Progenitor cell of endocrine pancreas (in vitro differentiated cells): ENCODE measurements around the gene DNAL1. TPM values are rescaled to one million over a fixed set of nuclear protein-coding genes. Genes with fewer than 3 reads are reported as not detected.

ENCODE experiments used
- DNase-seq: peaks from one replicate; pipeline ENCODE4 v3.0.0; 2021; ENCODE audit warnings: low spot score; ENCODE audit not compliant: unreplicated experiment
- H3K27ac Mint-ChIP-seq: 2 replicates; pipeline ENCODE4 v1.8.0; 2021; ENCODE audit warnings: mild to moderate bottlenecking, moderate library complexity, mixed read lengths
- H3K27me3 Mint-ChIP-seq: 2 replicates; pipeline ENCODE4 v1.8.0; 2021; ENCODE audit warnings: mixed read lengths
- H3K36me3 Mint-ChIP-seq: 2 replicates; pipeline ENCODE4 v1.8.0; 2022; ENCODE audit warnings: mixed read lengths; ENCODE audit not compliant: insufficient read depth
- H3K4me1 Mint-ChIP-seq: 2 replicates; pipeline ENCODE4 v1.8.0; 2021; ENCODE audit warnings: low read depth, mixed read lengths
- H3K4me3 Mint-ChIP-seq: 2 replicates; pipeline ENCODE4 v1.8.0; 2021; ENCODE audit warnings: low read depth, mild to moderate bottlenecking, moderate library complexity, mixed read lengths
- H3K9me3 Mint-ChIP-seq: 2 replicates; pipeline ENCODE4 v1.8.0; 2021; ENCODE audit warnings: low read depth, mixed read lengths
- total RNA-seq: library from RNA; stranded (reverse); gene quantifications from 2 replicates; pipeline ENCODE4 v1.2.1, GENCODE V29; 2021
- TF ChIP-seq, protein P1 (sequence below): fragments of 200-600 bp; sonication (generic); IDR thresholded peaks from one replicate; pipeline ENCODE4 v1.5.0; 2021; ENCODE audit warnings: antibody characterized with exemption, mild to moderate bottlenecking; ENCODE audit not compliant: unreplicated experiment

DNAL1 gene
- total RNA-seq, 1 donor from 2014 or later, result 29.9 TPM

DNA sequence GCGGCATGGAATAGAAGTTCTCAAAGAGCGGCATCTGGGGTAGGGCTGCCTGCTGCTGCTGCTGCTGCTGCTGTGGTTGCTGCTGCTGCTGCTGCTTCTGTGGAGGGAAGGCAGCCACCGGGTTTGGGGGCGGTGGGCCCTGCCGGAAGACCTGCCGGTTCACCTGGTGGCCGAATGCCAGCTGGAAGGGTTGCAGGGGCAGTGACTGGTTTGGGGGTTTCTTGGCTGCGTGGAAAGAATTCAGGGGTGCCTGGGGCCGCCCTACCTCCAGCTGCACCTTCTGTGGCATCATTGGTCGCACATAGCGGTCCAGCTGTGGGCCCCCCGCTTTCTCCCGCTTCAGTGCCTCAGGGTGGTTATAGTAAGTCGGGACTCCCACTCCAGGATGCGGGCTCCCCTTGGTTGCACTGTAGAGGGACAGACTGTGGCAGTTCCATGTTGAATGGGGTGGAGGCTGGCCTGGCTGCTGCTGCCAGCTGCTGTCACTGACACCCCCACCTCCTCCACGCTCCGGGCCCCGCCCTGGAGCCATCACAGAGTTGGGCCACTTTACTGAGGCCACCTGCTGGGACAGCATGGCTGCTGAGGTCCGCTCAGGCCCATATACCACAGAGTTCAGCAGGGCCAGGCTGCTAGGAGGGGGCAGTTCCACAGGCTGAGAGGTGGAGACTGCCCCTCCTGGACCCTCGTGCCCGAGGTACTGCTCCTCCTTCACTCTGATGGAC lies 94.5 kb downstream of the DNAL1 start:
- no peak overlapping the region for H3K4me3 Mint-ChIP-seq

DNA sequence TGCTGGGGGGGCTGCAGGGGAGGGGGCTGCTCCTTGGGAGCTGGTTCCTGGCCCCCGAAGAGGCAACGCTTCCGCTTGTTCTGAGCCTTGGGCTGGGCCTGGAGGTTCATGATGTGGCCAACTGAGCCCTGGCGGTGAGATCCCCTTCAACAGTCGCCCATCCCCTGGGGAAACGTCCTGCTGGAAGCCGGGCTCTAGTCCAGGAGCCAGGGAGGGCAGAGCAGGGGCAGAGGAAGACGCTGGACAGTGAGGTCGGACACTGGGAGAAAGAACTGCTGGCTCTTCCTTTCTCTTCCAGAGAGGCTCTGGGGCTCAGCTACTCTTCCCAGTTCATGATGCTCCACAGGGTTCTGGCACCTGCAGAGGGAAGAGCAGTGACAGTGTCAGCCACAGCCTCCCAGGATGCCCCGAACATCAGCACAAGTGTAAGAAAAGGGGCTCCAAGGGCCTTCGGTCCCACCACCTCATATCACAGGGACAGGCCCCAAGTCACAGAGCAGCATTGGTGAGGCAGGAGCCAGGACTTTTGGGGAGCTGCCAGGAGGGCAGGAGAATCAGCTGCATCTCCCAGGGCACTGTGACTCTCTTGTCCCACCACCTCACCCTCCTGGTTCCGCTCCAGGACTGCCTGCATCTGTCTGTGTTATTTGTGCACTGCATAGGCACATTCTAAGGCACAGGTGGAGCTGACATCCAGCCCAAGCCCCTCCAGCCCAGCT lies 95.3 kb downstream of the DNAL1 start:
- no peaks in the 10 kb centered on the region for H3K27me3 Mint-ChIP-seq
- TF ChIP-seq, protein P1, sequence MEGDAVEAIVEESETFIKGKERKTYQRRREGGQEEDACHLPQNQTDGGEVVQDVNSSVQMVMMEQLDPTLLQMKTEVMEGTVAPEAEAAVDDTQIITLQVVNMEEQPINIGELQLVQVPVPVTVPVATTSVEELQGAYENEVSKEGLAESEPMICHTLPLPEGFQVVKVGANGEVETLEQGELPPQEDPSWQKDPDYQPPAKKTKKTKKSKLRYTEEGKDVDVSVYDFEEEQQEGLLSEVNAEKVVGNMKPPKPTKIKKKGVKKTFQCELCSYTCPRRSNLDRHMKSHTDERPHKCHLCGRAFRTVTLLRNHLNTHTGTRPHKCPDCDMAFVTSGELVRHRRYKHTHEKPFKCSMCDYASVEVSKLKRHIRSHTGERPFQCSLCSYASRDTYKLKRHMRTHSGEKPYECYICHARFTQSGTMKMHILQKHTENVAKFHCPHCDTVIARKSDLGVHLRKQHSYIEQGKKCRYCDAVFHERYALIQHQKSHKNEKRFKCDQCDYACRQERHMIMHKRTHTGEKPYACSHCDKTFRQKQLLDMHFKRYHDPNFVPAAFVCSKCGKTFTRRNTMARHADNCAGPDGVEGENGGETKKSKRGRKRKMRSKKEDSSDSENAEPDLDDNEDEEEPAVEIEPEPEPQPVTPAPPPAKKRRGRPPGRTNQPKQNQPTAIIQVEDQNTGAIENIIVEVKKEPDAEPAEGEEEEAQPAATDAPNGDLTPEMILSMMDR, result no peak
- H3K4me1 Mint-ChIP-seq, result peaks cover 40% of the 10 kb centered on the region
- no peak for DNase-seq
- H3K4me3 Mint-ChIP-seq, result peak overlapping the region; percentile 26
- peak overlapping the region; percentile 96 for H3K27ac Mint-ChIP-seq
- no peaks in the 10 kb centered on the region for H3K9me3 Mint-ChIP-seq
- H3K36me3 Mint-ChIP-seq, result peaks cover 5% of the 10 kb centered on the region

More for the DNA sequence above, 94.5 kb downstream of the DNAL1 start:
- Mint-ChIP-seq H3K27me3 (no peaks in the 10 kb centered on the region), H3K9me3 (no peaks in the 10 kb centered on the region), H3K27ac (no peak overlapping the region), H3K36me3 (peaks cover 11% of the 10 kb centered on the region), H3K4me1 (peaks cover 38% of the 10 kb centered on the region)
- TF ChIP-seq, protein P1, result no peak
- DNase-seq, result no peak

DNA sequence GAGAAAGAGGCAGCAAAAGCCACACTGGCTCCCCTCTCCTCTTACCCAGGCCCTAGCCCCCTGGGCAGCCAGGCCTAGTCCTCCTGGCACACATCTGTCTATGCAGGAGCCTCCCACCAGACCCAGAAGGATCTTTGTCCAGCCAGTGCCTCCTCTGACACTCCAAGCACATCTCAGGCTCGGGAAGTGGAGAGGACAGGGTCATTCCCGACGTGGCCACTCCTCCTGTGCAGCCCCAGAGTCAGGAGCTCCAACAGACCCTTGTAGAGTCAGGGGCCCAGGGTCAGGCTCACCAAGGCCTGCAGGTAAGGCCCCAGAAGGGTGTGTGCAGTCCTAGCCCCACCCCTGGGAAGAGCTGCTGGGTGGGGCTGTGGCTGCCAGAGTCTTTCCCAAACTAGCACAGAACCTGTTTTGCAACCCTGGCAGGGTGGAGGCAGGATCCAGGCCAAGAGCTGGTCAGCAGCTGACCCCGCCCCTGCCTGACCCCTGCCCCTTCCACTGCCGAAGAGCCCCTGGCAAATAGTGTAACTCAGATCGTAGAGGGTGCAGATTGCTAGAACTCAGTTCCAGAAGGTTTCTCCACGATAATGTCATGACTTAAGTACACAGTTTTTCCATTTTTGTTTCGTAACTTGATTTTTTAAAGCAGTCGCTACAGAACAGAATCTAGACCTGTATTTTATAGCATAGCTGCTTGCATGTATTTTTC lies 96.0 kb downstream of the DNAL1 start:
- Mint-ChIP-seq H3K27me3 (no peaks in the 10 kb centered on the region), H3K9me3 (no peaks in the 10 kb centered on the region), H3K27ac (peak overlapping the region; percentile 96), H3K4me3 (peak overlapping the region; percentile 52), H3K4me1 (peaks cover 42% of the 10 kb centered on the region), H3K36me3 (peaks cover 3% of the 10 kb centered on the region)
- TF ChIP-seq, protein P1, result no peak
- peak; percentile 58 for DNase-seq

DNA sequence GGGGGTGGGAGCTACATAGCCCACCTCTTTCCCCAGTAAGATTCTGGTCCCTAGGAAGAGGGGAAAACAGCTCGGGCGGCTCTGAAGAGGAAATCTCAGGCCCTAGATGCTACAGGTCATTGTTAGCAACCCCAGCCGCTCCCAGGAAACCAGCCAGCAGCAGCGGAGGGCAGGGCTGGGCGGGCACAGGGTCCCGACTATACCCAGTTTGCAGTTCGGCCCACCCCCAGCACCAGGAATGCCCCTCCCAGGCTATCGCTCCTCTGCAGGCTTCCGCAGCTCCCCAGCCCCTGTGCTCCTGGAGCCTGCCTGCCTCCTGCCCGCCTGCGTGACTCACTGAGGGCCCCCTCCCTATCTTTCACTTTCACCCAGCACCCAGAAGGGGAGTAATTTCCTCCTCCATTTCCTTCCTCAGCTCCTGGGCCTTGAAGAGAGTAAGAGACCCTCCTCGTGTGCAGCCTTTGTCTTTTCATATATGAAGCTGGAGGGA lies 96.6 kb downstream of the DNAL1 start:
- TF ChIP-seq, protein P1, result no peak
- Mint-ChIP-seq H3K36me3 (peaks cover 3% of the 10 kb centered on the region), H3K27me3 (no peaks in the 10 kb centered on the region), H3K4me3 (peak overlapping the region; percentile 52), H3K9me3 (no peaks in the 10 kb centered on the region), H3K27ac (peak overlapping the region; percentile 96), H3K4me1 (peaks cover 42% of the 10 kb centered on the region)
- no peak for DNase-seq
